NCI-H510A (cell line): ENCODE results near the gene ADAMTS2.

ENCODE experiments used
- DNase-seq: peaks from one replicate; lab custom pipeline; 2025; lab: John Stamatoyannopoulos, UW

The ADAMTS2 gene

DNA sequence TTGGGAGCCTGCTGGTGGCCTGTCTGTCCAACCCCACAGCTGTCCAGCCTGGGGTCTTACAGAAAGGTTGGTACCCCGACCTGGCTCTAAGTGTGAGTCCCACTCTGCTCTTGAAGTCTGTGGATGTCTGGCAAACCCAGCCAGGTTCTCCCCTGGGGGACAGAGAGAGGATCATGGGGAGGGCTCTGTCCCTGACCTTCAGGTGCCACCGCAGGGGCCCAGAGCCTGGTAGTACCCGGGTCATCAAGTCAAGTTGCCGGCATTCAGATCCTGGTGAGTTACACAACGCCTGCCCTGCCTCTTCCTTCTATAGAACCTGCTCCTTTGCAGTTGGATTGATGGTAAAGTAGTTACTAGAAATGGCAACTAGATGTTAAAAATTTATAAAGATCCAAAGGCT lies 66.7 kb downstream of the ADAMTS2 start:
- no peak for DNase-seq

DNA sequence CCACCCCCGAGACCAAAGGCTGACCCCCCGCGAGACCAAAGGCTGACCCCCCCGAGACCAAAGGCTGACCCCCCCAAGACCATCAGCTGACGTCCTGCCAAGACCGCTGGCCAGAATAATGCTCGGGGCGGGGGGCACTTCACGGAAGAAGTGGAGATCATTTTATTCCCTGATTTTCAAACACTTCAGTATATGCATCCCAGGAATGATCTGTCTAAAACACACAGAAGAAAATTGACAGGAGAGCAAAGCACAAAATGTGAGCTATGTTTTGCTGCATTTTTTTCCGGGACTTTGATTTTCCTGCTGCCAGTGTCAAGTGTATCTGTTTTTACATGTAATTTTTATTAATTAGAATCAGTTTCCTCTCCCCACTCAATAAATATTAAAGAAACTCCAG lies 67.1 kb downstream of the ADAMTS2 start:
- DNase-seq = no peak

DNA sequence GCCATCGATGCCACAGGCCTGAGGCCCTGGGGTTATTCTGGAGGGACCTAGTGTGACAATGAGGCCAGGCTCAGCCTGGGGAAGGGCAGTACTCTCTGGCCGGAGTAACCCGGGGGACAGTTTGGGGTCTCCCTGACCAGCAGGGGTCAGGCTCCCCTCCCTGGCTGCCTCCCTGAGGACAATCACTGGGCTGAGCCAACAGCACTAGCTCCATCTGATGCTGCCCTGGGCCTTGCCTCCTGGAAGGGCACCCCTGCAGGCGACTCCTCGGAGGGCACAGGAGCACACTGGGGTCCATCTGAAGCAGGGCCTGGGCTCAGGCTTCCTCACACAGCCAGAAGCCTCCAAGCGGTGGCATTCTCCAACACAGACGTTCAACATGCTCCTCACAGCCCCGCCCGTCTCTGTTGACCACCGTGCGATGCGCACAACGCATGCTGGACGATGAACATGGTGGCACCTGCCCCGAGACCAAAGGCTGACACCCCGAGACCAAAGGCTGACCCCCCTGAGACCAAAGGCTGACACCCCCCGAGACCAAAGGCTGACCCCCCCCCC lies 68.3 kb downstream of the ADAMTS2 start:
- no peak for DNase-seq

DNA sequence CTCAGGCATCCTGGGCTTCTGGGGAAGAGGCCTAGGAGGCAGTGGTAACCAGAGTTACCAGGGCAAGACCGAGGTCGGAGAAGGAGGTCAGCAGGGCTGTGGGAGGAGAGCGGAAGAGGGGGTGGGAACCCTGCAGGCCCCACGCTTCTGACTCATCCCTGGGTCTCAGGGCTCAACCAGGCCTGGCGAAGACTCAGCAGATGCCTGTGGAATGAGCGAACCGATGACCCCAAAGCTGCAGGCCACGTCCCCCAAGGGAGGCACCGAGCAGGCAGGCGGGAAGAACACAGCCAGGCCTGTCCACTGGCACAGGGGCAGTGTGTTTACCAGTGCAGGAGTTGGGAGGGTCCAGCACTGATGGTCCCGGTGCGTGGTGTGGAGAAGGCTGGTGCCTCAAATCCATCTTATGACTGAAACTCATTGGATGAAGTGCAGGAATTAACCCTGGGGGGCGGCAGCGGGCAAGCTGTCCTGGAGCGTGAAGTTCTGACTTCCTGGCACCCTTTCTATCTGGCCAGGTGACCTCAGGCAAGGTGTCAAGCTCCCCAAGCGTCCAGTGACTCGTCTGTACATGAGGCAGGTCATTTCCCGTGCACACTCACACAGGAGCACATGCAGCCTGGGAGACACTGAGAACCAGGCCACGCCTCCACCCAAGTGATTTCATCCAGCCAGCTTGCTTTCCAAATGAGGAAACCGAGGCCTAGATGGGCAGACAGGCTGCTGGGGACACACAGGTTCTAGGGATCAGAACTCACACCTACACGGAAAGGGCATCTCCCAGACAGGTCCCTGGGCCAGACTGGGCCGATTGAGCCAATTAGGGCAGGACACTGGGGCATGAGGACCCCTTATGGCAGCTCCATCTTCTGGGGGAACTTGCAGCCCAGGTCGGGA lies 69.1 kb downstream of the ADAMTS2 start:
- DNase-seq = no peak

DNA sequence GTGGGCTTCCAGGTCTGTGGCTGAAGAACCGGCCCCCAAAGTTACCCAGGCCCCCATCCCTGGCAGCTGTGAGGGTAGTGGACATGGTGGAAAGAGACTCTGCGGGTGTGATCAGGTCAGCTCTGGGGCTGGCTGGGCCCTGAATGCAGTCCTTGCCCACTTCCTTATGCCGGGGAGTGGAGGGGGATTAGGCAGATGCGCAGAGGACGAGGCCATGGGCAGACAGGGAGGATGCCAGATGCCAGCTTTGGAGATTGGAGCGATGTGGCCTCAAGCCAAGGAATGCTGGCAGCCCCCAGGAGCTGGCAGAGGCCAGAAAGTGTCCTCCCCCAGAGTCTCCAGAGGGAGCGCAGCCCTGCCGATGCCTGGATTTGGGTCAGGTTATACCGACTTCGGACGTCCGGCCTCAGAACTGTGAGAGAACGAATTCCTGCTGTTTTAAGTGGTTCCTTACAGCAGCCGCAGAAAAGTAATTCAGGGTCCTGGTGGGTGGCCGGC lies 69.8 kb downstream of the ADAMTS2 start:
- no peak for DNase-seq

DNA sequence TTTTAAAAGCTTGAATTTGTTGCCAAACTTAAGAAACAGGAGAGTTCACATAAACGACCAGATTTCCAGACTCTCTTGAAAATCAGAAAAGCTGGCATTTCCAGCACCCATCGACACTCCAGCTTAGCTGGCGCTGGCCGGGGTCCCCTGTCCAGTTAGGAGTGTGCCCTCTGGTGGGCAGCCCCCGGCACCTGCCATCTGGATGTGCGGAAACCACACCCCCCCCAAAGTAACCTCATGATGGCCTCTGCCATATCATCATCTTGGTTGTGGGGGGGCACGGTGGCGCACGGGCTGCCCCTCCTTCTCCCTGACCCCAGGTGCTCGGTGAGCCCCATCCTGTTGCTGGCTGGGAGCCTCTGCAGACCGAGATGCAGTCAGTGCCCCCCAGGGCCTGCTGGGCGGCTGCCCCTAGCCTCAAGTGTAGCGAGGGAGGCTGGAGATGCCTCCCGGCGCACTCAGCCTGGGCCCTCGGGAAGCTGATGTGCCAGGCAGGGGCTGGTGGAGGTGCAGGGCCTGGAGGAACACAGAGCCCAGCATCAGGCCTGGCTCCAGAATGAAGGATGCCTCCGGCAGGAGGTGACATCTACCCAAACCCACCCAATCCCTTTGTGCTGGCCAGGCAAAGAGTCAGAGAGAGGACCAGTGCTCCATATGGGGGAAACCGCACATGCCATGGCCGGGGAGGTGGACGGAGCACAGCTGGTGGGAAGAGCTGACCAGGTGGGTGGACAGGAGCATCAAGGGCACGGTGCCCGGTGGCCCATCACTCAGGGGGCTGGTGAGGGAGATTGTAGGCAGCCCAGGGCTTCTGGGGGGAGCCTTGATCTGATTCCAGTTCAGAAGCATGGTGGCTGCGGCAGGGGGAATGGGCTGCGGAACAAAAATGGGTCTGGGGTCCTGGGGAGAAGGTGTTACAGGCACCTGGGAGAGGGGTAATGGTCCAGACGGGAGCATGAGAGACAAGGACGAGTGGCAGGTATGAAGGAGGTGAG lies 70.6 kb downstream of the ADAMTS2 start:
- no peak for DNase-seq

DNA sequence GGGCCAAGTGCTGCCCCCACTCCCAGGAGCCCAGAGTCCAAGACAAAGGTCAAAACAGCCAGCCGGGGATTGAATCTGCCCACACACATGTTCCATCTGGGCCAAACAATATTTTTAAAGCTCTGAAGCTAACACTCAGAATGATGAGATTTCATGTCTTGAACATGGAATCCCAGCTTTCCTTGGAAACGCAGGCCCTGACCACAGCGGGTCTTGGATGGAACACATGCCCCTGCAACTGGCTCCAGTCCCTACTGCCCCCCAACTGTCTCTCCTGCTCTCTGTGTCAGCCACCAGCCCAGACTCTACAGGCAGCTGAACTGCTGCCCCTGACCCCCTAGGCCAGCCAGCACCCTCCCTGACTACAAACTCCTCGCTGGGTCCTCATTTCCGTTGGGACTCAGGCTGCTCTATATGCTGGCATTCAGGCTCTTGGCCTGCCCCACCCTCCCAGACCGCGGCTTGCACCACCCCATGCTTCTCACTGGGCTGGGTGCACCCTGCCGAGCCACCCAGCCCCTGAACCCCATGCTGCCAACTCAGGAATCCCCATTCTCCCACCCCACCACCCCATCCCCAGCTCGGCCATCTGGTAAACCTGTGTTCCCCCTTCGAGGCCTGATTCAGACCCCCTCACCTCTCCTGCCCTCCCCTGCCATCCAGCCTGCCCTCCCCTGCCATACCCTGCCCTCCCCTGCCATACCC lies 71.7 kb downstream of the ADAMTS2 start:
- DNase-seq = no peak

DNA sequence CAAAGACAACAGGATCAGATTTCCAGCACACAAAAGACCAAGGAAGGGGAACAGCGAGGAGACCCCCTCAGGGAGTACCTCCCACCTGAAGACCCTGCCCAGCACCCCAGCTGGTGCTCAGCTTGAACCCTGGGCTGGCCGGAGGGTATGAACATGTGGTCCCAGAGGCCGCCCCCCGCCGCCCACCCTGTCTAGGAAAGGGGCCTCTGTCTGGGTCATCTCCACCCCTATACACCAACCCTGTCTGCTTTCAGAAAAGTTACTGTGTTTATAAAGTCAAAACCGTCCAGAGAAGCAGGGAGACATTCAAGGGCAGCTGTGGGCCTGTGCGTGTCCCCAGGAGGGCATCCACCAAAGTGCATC lies 72.2 kb downstream of the ADAMTS2 start:
- DNase-seq = no peak

DNA sequence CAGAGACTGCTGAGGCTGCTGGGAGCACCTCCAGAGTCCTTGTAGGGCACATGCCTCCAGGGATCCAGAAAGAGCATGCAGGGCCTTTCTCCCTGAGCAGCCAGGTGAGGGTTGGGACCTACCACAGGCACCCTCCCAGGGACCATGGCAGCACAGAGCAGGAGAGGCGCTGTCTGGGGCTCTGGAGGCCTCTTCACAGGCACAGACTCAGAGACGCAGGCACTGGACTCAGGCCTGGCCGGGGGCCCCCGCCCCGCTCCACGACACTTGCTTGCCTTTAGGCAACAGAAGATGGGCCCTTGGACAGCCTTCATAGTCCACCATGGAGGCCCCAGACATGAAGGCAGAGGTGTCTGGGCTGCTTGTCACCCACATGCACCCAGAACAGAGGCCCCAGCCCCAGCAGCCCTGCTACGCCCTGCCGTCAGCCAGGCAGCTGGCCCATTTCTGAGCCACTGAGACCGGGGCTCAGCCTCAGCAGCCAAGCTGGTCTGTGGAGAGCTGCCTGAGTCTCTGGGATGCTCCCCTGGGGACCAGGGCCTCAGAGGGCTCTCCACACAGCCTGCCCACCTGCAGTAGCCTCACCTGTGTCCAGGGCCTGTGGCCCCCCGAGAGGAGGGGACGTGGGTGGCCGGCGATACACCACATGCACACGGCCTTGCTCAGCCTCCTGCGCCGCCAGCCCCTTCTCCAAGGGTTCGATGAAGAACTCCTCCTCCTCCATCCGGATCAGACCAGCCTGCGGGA lies 72.8 kb downstream of the ADAMTS2 start:
- DNase-seq = no peak

DNA sequence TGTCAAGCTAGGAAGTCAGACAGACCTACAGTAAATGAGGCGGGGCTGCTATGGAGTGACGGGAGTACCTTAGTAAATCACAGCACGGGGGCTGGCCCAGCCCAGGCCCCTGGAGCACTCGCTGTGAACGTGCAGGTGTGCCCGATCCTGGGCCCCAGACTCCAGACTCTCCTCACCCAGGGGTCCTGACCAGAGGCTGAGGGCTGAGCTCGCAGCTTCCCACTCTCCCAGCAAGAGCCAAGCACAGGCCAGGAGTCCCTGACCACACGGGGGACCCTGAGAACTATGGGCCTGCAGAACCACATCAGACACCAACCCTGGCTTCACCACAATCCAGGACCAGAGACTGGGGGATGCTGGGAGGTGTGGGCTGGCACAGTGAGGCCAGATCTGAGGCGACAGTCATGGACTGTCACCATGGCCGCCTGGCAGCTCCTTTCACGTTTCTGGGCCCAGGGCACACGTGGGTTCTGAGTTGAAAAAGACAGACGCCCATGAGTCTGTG lies 73.4 kb downstream of the ADAMTS2 start:
- DNase-seq = no peak

DNA sequence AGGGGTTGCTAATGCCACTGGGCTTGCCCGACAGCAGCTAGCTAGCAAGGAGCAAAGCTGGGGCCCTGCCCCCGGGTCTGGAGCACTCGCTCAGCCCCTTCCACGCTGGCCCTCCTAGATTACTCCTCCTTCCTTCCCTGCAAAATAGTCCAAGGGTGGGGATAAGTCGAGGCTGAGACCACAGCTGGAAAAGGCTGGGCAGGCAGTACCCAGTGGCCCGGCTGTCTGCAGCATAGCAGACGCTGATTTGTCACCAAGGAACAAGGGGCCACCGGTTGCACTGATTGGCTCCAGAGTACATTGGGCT lies 73.9 kb downstream of the ADAMTS2 start:
- no peak for DNase-seq

DNA sequence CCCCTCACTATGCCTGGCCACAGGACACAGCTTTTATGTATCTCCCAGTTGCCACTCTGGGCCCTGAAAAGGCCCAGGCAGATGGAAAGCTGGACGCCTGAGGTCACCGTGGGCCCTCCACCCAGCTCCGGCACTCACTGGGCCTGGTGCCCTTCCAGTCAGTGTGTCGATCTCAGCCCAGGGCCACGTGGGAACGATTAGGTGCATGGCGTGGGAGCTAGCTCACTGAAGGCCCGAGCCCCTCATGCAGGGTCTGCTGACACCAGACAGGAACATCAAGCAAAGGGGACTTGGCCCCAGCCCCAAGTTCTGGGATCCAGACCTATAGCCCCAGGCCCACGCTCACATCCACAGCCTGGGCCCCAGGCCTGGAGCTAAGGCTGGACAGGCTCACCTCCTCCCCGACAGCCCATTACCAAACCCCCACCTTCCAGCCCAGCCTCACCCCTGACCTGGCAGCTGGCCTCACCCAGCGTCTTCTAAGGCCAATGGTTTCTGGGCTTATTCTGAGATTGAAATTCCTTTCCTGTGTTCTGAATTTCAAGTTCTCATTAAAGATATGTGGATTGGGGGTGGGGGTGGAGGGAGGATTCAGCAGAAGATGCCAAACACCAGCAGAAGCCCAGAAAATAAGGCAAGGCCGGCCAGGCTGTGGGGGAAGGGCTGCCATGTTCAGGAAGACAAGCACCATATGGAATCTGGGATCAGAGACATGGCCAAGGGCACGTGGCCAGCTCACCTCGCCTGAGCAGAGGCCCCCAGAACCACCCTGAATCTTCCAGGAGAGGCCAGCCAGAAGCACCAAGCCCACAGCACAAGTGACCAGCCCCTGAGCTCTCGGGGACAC lies 74.5 kb downstream of the ADAMTS2 start:
- DNase-seq = no peak

DNA sequence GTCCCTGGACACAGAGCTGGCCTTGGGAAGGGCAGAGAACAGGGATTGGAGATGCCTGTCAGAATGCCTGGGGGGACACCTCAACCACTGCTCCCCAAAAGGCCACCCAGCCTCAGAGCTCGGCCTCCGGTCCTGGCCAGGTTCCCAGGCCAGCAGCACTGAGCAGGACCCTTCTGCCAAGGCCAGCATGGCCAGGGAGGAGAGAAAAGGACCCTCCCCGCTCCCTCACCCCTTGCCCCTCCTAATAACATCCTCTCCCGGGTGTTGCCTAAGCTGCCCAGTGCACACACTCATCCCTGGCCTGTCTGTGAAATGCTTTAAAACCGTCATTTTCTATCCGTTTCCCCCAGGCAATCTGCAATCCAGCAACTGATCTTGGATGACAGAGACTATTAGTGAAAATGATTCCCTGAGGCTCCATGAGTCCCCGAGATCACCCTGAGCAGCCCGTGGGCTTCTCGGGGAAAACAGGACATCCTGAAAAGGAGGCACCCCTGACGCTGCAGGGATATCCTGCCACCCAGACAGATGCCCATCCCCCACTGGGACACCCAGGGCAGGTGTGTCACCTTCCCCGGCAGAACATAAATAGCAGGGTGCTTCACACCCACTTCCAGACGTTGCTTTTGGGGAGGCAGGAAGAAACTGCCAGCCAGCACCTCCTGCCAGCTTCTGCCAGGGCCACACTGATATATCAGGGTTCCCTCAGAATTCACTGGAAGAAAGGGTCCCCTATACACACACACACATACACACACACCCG lies 75.3 kb downstream of the ADAMTS2 start:
- DNase-seq = no peak

DNA sequence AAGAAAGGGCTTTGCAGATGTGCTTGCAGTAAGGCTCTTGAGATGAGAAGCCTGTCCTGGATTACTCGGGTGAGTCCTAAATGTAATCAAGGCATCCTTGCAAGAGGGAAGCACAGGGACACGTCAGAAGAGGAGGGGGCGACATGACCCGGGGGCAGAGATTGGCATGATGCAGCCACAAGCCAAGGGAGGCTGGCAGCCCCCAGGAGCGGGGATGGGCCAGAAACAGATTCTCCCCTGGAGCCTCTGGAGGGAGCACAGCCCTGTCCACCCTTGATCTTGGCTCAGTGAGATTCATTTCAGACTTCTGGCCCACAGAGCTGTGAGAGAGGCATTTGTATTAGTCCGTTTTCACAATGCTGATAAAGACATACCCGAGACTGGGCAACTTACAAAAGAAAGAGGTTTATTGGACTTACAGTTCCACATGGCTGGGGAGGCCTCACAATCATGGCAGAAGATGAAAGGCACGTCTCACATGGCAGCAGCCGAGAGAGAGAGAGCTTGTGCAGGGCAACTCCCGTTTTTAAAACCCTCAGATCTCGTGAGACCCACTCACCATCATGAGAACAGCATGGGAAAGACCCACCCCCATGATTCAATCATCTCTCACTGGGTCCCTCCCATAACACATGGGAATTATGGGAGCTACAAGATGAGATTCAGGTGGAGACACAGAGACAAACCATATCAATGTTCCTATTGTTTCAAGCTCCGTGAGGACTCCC lies 76.1 kb downstream of the ADAMTS2 start:
- no peak for DNase-seq

DNA sequence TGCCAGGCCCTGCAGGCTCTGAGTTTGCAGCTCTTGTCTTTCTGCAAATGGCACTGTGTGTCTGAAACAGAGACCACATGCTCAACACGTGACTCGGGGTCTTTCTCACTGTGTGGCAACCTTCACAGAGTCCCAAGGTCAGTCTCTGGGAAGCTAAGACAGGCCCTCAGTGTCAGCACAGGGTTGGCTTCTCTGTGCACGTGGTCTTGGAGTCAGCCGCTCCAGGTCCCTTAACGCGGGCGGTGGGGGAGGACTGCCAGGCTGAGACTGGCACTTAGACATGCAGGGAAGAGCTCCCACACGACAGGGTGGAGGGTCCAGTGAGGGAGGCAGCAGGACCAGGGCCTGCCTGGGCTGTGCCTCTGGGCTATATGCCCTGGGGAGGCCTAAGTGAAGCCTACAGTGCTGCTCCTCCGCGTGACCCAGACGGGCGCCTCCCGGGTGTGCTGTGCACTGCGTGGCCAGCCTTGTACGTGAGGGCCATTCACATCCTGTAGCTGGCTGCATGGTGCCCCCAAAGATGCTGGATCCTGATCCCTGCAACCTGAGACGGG lies 76.8 kb downstream of the ADAMTS2 start:
- DNase-seq = no peak

DNA sequence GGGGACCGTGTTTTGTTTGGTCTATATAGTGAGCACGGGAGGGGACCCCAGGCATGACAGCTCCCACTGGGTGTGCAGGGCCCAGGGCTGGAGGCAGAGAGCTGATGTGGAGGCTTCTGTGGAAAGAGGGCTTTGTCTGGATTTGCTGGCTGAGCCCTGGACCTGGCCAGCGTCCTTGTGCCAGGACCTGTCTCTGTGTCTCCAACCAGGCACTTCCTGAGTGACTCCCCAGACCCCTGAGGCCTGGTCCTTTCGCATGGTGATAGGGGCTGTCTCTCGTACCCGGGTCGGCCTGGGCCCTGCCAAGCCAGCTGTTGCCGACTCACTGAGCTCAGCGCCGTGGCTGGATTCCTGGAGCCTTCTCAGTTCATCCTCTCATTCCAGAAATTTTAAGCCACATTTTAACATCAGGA lies 77.6 kb downstream of the ADAMTS2 start:
- DNase-seq = no peak

DNA sequence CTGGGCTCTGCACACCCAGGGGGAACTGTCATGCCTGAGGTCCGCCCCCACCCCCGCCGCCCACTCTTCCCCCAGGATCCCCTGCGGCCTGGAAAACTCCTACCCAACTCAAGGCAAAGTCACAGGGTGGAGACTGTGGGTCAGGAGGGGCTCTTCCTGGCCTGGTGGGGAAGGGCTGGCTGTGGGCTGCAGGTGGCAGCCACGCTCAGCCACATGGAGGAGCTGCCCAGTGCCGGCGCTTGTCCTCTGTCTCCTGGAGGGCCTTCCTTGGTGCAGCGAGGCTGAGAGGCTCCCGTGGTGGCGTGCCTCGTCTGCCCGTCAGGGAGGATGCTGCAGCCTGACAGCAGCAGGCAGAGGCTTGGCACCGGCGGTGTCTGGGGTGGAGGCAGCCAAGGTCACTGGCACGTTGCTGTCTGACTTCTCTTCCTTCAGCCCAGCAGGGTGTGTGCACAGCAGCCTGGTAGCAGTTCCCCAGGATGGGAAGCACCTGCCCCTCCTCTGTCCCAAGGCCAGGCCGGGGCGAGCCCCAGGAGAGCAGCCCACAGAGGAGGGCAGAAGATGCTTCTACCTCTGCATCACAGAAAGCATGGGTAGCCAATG lies 78.1 kb downstream of the ADAMTS2 start:
- DNase-seq = no peak
